Chondrocyte (in vitro differentiated cells): ENCODE results near the gene SFSWAP. TPM values are rescaled to one million over a fixed set of nuclear protein-coding genes. Genes with fewer than 3 reads are reported as not detected.
"Not testable (repeated sequence)": the region's sequence is repeated elsewhere in the genome, so short reads cannot be mapped to it uniquely, and the experiment has no call there.

Source experiments
- DNase-seq: peaks from one replicate; pipeline ENCODE4 v3.0.0; 2021; ENCODE audit warnings: mixed read lengths, low spot score
- H3K27ac Mint-ChIP-seq: one replicate; pipeline ENCODE4 v1.8.0; 2021; ENCODE audit warnings: mild to moderate bottlenecking, moderate library complexity, mixed read lengths; ENCODE audit not compliant: unreplicated experiment
- H3K27me3 Mint-ChIP-seq: 2 replicates; pipeline ENCODE4 v1.8.0; 2021; ENCODE audit warnings: low read depth, mixed read lengths
- H3K36me3 Mint-ChIP-seq: 2 replicates; pipeline ENCODE4 v1.8.0; 2021; ENCODE audit warnings: low read depth, mixed read lengths
- H3K4me1 Mint-ChIP-seq: 2 replicates; pipeline ENCODE4 v1.8.0; 2021; ENCODE audit warnings: low read depth, mild to moderate bottlenecking, mixed read lengths
- H3K4me3 Mint-ChIP-seq: one replicate; pipeline ENCODE4 v1.8.0; 2021; ENCODE audit warnings: mild to moderate bottlenecking, moderate library complexity, mixed read lengths; ENCODE audit not compliant: unreplicated experiment
- H3K9me3 Mint-ChIP-seq: 2 replicates; pipeline ENCODE4 v1.8.0; 2021; ENCODE audit warnings: low read depth, mixed read lengths
- CTCF ChIP-seq: fragments of 200-600 bp; sonication (generic); IDR thresholded peaks from 2 replicates; pipeline ENCODE4 v1.5.0; 2021; ENCODE audit warnings: antibody characterized with exemption, mild to moderate bottlenecking, moderate library complexity
- total RNA-seq: library from RNA; stranded (reverse); gene quantifications from 3 replicates; pipeline ENCODE4 v1.2.1, GENCODE V29; 2021

Gene SFSWAP
- total RNA-seq, 1 donor from 2014 or later, result 33.0 TPM

- DNase-seq, result no peak
- TF ChIP-seq CTCF, result no peak
Measured at GRCh38 chr12:131681257-131681620, 29.7 kb upstream of the SFSWAP start.

GRCh38 chr12:131681746-131682509, 29.0 kb upstream of the SFSWAP start:
- not testable (repeated sequence) for H3K36me3 Mint-ChIP-seq, H3K27ac Mint-ChIP-seq, H3K4me3 Mint-ChIP-seq, H3K4me1 Mint-ChIP-seq, H3K9me3 Mint-ChIP-seq
- peaks cover 22% of the 10 kb centered on the region for H3K27me3 Mint-ChIP-seq
- DNase-seq, result peak; percentile 27

More at GRCh38 chr12:131681257-131681620, 29.7 kb upstream of the SFSWAP start:
- Mint-ChIP-seq H3K27me3 (peaks cover 22% of the 10 kb centered on the region), H3K4me3 (no peak overlapping the region), H3K4me1 (no peaks in the 10 kb centered on the region), H3K36me3 (no peaks in the 10 kb centered on the region), H3K27ac (no peak overlapping the region), H3K9me3 (no peaks in the 10 kb centered on the region)

GRCh38 chr12:131682510-131682895, 28.4 kb upstream of the SFSWAP start:
- H3K4me3 Mint-ChIP-seq, result no peak overlapping the region
- no peaks in the 10 kb centered on the region for H3K9me3 Mint-ChIP-seq
- H3K27ac Mint-ChIP-seq, result no peak overlapping the region
- no peaks in the 10 kb centered on the region for H3K36me3 Mint-ChIP-seq
- H3K4me1 Mint-ChIP-seq, result no peaks in the 10 kb centered on the region
- no peak for DNase-seq
- H3K27me3 Mint-ChIP-seq, result peaks cover 22% of the 10 kb centered on the region
- TF ChIP-seq CTCF, result no peak

GRCh38 chr12:131683266-131684014, 27.4 kb upstream of the SFSWAP start:
- no peak overlapping the region for H3K4me3 Mint-ChIP-seq
- DNase-seq, result no peak
- H3K27me3 Mint-ChIP-seq, result peaks cover 19% of the 10 kb centered on the region
- H3K36me3 Mint-ChIP-seq, result no peaks in the 10 kb centered on the region
- no peak overlapping the region for H3K27ac Mint-ChIP-seq
- no peak for TF ChIP-seq CTCF
- H3K9me3 Mint-ChIP-seq, result no peaks in the 10 kb centered on the region
- H3K4me1 Mint-ChIP-seq, result no peaks in the 10 kb centered on the region

GRCh38 chr12:131684015-131684725, 26.7 kb upstream of the SFSWAP start:
- no peak for DNase-seq
- no peaks in the 10 kb centered on the region for H3K9me3 Mint-ChIP-seq
- H3K36me3 Mint-ChIP-seq, result no peaks in the 10 kb centered on the region
- H3K4me3 Mint-ChIP-seq, result no peak overlapping the region
- H3K27ac Mint-ChIP-seq, result no peak overlapping the region
- H3K27me3 Mint-ChIP-seq, result peaks cover 15% of the 10 kb centered on the region
- no peaks in the 10 kb centered on the region for H3K4me1 Mint-ChIP-seq
- no peak for TF ChIP-seq CTCF
